ENCODE measurements around the gene AQP1.

AQP1 gene

DNA sequence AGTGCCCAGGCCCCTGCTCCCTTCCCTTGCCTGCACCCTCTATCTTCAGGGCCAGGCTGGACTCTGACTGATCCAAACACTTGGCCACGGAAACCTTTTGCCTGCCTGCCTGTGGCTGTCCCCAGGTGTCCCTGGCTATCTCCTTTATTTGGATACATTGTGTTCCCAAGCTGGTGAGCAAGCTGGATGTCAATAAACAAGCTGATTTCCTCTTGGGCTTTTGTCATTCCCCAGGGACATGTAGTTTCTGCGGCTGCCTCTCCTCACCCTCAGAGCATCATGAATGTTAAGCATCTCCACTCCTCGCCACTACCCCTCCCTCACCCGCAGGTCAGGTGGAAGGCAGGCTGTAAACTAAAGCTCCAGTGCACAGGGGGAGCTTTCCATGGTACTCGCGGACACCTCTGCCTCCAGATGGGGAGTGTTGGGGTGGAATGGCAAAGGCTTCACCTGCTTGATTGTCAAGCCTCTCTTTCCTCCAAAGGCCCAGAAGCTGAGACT is 59.0 kb downstream of the AQP1 start:
- Histone ChIP-seq H3K4me3 (ENCODE audit: low read depth, low read length) (no peak overlapping the region), H3K36me3 (ENCODE audit: control insufficient read depth, insufficient read depth, low read length) (no peaks in the 10 kb centered on the region), H3K79me2 (no peaks in the 10 kb centered on the region), H3K27ac (no peak overlapping the region), H3K4me2 (ENCODE audit: low read length) (no peak overlapping the region), H3K4me1 (no peaks in the 10 kb centered on the region), H2AFZ (no peak overlapping the region), H3K9me3 (ENCODE audit: control insufficient read depth, low read length) (no peaks in the 10 kb centered on the region), H3K9ac (no peak overlapping the region), H3K27me3 (ENCODE audit: control insufficient read depth, insufficient read depth, low read length) (no peaks in the 10 kb centered on the region)
- TF ChIP-seq, protein P1, sequence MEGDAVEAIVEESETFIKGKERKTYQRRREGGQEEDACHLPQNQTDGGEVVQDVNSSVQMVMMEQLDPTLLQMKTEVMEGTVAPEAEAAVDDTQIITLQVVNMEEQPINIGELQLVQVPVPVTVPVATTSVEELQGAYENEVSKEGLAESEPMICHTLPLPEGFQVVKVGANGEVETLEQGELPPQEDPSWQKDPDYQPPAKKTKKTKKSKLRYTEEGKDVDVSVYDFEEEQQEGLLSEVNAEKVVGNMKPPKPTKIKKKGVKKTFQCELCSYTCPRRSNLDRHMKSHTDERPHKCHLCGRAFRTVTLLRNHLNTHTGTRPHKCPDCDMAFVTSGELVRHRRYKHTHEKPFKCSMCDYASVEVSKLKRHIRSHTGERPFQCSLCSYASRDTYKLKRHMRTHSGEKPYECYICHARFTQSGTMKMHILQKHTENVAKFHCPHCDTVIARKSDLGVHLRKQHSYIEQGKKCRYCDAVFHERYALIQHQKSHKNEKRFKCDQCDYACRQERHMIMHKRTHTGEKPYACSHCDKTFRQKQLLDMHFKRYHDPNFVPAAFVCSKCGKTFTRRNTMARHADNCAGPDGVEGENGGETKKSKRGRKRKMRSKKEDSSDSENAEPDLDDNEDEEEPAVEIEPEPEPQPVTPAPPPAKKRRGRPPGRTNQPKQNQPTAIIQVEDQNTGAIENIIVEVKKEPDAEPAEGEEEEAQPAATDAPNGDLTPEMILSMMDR (IDR thresholded peaks at IDR 0.05), result no peak

DNA sequence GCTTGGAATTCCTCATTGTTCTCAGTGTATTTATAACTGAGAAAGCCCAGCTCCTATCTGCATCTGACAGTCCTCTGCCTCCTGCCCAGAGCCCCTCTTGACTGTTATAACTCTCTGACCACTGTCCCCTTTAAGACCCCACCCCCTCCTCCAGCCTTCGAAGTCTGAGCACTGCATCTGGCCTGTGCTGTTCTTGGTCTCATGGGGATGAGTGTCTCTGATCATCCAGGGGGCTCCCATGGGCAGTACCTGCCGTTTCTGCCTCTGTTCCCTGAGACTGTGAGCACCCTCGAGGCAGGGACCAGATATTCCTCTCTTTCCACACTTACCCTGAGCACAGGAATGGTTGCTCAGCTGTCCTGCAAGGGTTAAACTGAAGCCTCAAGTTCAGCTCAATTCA is 59.8 kb downstream of the AQP1 start:
- H3K4me1 ChIP-seq, result no peaks in the 10 kb centered on the region
- no peak overlapping the region for H2AFZ ChIP-seq
- H3K27me3 ChIP-seq (ENCODE audit: control insufficient read depth, insufficient read depth, low read length), result no peaks in the 10 kb centered on the region
- H3K9ac ChIP-seq, result no peak overlapping the region
- TF ChIP-seq, protein P1 (IDR thresholded peaks at IDR 0.05), result no peak
- no peak overlapping the region for H3K4me3 ChIP-seq (ENCODE audit: low read depth, low read length)
- H3K27ac ChIP-seq, result no peak overlapping the region
- no peak overlapping the region for H3K4me2 ChIP-seq (ENCODE audit: low read length)
- H3K9me3 ChIP-seq (ENCODE audit: control insufficient read depth, low read length), result no peaks in the 10 kb centered on the region
- no peaks in the 10 kb centered on the region for H3K79me2 ChIP-seq
- H3K36me3 ChIP-seq (ENCODE audit: control insufficient read depth, insufficient read depth, low read length), result no peaks in the 10 kb centered on the region

DNA sequence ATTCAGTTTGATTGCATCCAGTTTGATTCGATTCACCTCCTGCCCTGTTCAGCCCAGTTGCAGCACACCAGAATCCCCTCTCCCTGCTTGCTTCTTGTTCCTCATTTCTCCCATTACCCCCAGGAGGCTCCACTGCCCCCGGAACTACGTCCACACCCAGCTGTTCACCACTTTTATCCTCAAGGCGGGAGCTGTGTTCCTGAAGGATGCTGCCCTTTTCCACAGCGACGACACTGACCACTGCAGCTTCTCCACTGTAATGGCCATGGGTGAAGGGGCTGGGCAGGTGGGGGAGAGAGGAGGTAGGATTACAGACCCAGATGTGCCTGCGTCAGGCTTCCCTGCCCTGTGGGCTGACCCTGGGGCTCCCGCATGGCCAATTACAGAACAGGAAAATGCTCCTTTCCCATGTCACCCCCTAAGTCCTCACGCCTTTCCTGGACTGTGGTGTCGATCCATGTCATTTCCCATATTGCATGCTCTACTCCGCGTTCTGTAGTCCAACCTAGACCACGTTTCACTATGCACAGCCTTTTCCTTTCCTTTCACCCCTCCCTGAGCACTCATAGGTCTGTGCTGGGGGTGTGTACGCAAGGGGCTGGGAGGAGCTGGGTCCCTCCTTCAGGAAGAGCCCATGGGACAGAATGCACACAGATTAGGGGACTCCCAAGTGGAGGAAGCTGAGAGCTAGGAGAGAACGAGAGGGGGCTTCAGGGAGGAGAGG is 60.3 kb downstream of the AQP1 start:
- Histone ChIP-seq H3K9ac (no peak overlapping the region), H3K79me2 (no peaks in the 10 kb centered on the region), H3K4me3 (ENCODE audit: low read depth, low read length) (no peak overlapping the region), H3K4me1 (no peaks in the 10 kb centered on the region), H3K9me3 (ENCODE audit: control insufficient read depth, low read length) (no peaks in the 10 kb centered on the region), H3K4me2 (ENCODE audit: low read length) (no peak overlapping the region), H3K36me3 (ENCODE audit: control insufficient read depth, insufficient read depth, low read length) (no peaks in the 10 kb centered on the region), H3K27me3 (ENCODE audit: control insufficient read depth, insufficient read depth, low read length) (no peaks in the 10 kb centered on the region), H2AFZ (no peak overlapping the region), H3K27ac (no peak overlapping the region)
- TF ChIP-seq, protein P1 (IDR thresholded peaks at IDR 0.05), result no peak

DNA sequence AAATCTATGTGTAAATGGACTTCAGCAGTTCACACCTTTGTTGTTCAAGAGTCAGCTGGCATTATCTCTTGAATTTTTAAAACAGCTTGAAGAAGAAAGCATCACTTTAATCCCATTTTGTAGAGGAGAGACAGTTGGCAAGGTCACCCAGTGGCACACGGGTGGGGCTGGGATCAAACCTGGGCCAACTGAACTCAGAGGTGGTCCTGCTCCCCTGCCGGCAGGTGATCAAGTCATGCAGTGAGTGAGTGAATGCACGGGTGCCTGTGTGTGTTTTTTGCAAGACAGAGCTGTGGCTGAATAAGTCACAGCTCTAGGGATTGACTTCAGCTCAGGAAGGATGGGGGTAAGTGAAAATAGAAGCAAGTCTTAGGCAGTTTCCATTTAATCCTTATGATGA is 61.6 kb downstream of the AQP1 start:
- TF ChIP-seq, protein P1 (IDR thresholded peaks at IDR 0.05), result no peak
- Histone ChIP-seq H3K9me3 (ENCODE audit: control insufficient read depth, low read length) (no peaks in the 10 kb centered on the region), H3K4me3 (ENCODE audit: low read depth, low read length) (no peak overlapping the region), H3K27ac (no peak overlapping the region), H3K9ac (no peak overlapping the region), H3K27me3 (ENCODE audit: control insufficient read depth, insufficient read depth, low read length) (no peaks in the 10 kb centered on the region), H3K4me1 (no peaks in the 10 kb centered on the region), H3K4me2 (ENCODE audit: low read length) (no peak overlapping the region), H3K79me2 (no peaks in the 10 kb centered on the region), H2AFZ (no peak overlapping the region), H3K36me3 (ENCODE audit: control insufficient read depth, insufficient read depth, low read length) (no peaks in the 10 kb centered on the region)
